Upper lobe of left lung (tissue), 6 donors: ENCODE data around the gene CRELD2. TPM values are rescaled to one million over a fixed set of nuclear protein-coding genes. Genes with fewer than 3 reads are reported as not detected.

ENCODE experiments used
- ATAC-seq, 2 donors: fragments of 200-7000 bp; cut with Tn5 transposase; one replicate each; pipeline ENCODE4 v1.9.1; 2022; ENCODE audit warnings: mild to moderate bottlenecking in 2 of 2, moderate library complexity in 2 of 2; ENCODE audit not compliant: low FRiP score in 2 of 2
- DNase-seq, 2 donors: peaks; one replicate each; pipeline ENCODE4 v3.0.0-alpha.2; 2019 to 2020
- H3K27ac ChIP-seq, 4 donors: fragments of 200-600 bp; sonication (generic); one replicate each; pipeline ENCODE4 v1.5.1; 2016 to 2019
- H3K27me3 ChIP-seq, 4 donors: fragments of 200-600 bp; sonication (generic); one replicate each; pipeline ENCODE4 v1.5.1; 2017 to 2019
- H3K36me3 ChIP-seq, 4 donors: fragments of 200-600 bp; sonication (generic); one replicate each; pipeline ENCODE4 v1.5.1; 2016 to 2019
- H3K4me1 ChIP-seq, 4 donors: fragments of 200-600 bp; sonication (generic); one replicate each; pipeline ENCODE4 v1.5.1; 2018 to 2019
- H3K4me3 ChIP-seq, 4 donors: fragments of 200-600 bp; sonication (generic); one replicate each; pipeline ENCODE4 v1.5.1; 2017 to 2019; ENCODE audit warnings: mild to moderate bottlenecking in 2 of 4, moderate library complexity in 1 of 4
- H3K9me3 ChIP-seq, 4 donors: fragments of 200-600 bp; sonication (generic); one replicate each; pipeline ENCODE4 v1.5.1; 2018 to 2019
- CTCF ChIP-seq, 6 experiments: fragments of 450-650 bp in 4 of 6; fragments of 200-600 bp in 2 of 6; sonication (generic) in 2 of 6; IDR thresholded peaks; one replicate each; pipeline ENCODE4 v1.5.1; 2016 to 2019; ENCODE audit warnings: antibody characterized with exemption in 6 of 6
- EP300 ChIP-seq, 4 donors: sonication (generic); formaldehyde crosslinking; IDR thresholded peaks; one replicate each; pipeline ENCODE4 v1.5.1; 2017; ENCODE audit warnings: antibody characterized with exemption in 4 of 4, control low read depth in 2 of 4
- POLR2A ChIP-seq, 4 donors: fragments of 450-650 bp; IDR thresholded peaks; one replicate each; pipeline ENCODE4 v1.5.1; 2016 to 2017; ENCODE audit warnings: antibody characterized with exemption in 4 of 4, mild to moderate bottlenecking in 2 of 4
- POLR2AphosphoS5 ChIP-seq, 2 donors: sonication (generic); formaldehyde crosslinking; IDR thresholded peaks; one replicate each; pipeline ENCODE4 v1.5.1; 2017; ENCODE audit warnings: antibody characterized with exemption in 2 of 2
- WGBS, 2 donors: methylation state at CpG; one replicate each; pipeline ENCODE4 v1.1.5; 2017 to 2018; 5-methylcytosine and 5-hydroxymethylcytosine counted together
- total RNA-seq, 6 donors: library from RNA; depleted of rRNA in 4 of 6; stranded (reverse); fragments of >200 nt in 4 of 6; gene quantifications; one replicate each; pipeline versions ENCODE4 v1.1.0 to v1.2.1, GENCODE V29; 2016 to 2021
- donor health status: DM: no; HTN: no; CAD: no; lungs with moderate emphysema.
- donor health status: DM: no; HTN: yes; CAD: no; lungs with severe emphysema.

CRELD2 gene
- total RNA-seq, 6 donors from 2014 or later = 31.2 to 72.6 (median 46.9) TPM

GRCh38 chr22:49955581-49956417 is 37.4 kb downstream of the CRELD2 start:
- peak; percentile 18 to 70 for DNase-seq
- no peaks in the 10 kb centered on the region for H3K36me3 ChIP-seq
- WGBS, 2 donors = 85 to 100% methylated on average over 1 to 18 of the region's 22 CpGs

GRCh38 chr22:49956418-49956770 is 38.0 kb downstream of the CRELD2 start:
- DNase-seq (peak; percentile 75 to 81), ATAC-seq (no peak)
- 59% methylated on average over 15 of the region's 15 CpGs; no CpG with 5 or more reads in 1 of the 2 donors for WGBS, 2 donors

More at GRCh38 chr22:49955581-49956417, 37.4 kb downstream of the CRELD2 start:
- Histone ChIP-seq H3K27me3 (no peaks in the 10 kb centered on the region), H3K9me3 (no peaks in the 10 kb centered on the region), H3K27ac (peak overlapping the region; percentile 90 to 99 (median 91)), H3K4me1 (peaks cover 74 to 85% (median 78%) of the 10 kb centered on the region in 4 donors), H3K4me3 (no peak overlapping the region)
- TF ChIP-seq POLR2AphosphoS5 (IDR thresholded peaks at IDR 0.05) (no peak), CTCF (IDR thresholded peaks at IDR 0.05) (no peak), EP300 (IDR thresholded peaks at IDR 0.05) (no peak), POLR2A (IDR thresholded peaks at IDR 0.05) (no peak)
- no peak for ATAC-seq

GRCh38 chr22:49956914-49957825 is 38.7 kb downstream of the CRELD2 start:
- no peaks in the 10 kb centered on the region for H3K27me3 ChIP-seq
- H3K27ac ChIP-seq = peak overlapping the region; percentile 73 to 99 (median 91)
- H3K36me3 ChIP-seq = peaks cover 0 to 9% (median 7%) of the 10 kb centered on the region in 4 donors
- WGBS, 2 donors = 87 to 89% methylated on average over 13 to 19 of the region's 20 CpGs
- DNase-seq (peak in 1 of 2 donors; percentile 20), ATAC-seq (no peak)
- H3K4me1 ChIP-seq = peaks cover 67 to 73% (median 68%) of the 10 kb centered on the region in 4 donors
- H3K9me3 ChIP-seq = no peaks in the 10 kb centered on the region
- TF ChIP-seq EP300 (IDR thresholded peaks at IDR 0.05) = no peak
- no peak for TF ChIP-seq POLR2AphosphoS5 (IDR thresholded peaks at IDR 0.05)
- TF ChIP-seq CTCF (IDR thresholded peaks at IDR 0.05) = no peak
- no peak for TF ChIP-seq POLR2A (IDR thresholded peaks at IDR 0.05)
- H3K4me3 ChIP-seq = no peak overlapping the region

More at GRCh38 chr22:49956418-49956770, 38.0 kb downstream of the CRELD2 start:
- Histone ChIP-seq H3K4me3 (no peak overlapping the region), H3K27ac (peak overlapping the region; percentile 73 to 99 (median 91)), H3K9me3 (no peaks in the 10 kb centered on the region), H3K27me3 (no peaks in the 10 kb centered on the region), H3K36me3 (peaks cover 0 to 2% (median under 1%) of the 10 kb centered on the region in 4 donors), H3K4me1 (peaks cover 74 to 81% (median 75%) of the 10 kb centered on the region in 4 donors)
- TF ChIP-seq POLR2A (IDR thresholded peaks at IDR 0.05) (peak in 1 of 4 donors; percentile 48), POLR2AphosphoS5 (IDR thresholded peaks at IDR 0.05) (peak in 1 of 2 donors; percentile 16), EP300 (IDR thresholded peaks at IDR 0.05) (no peak), CTCF (IDR thresholded peaks at IDR 0.05) (no peak)

GRCh38 chr22:49957826-49958365 is 39.5 kb downstream of the CRELD2 start:
- no peak for ATAC-seq
- 85 to 96% methylated on average over 3 to 12 of the region's 12 CpGs for WGBS, 2 donors
- no peak for TF ChIP-seq POLR2A (IDR thresholded peaks at IDR 0.05)
- TF ChIP-seq CTCF (IDR thresholded peaks at IDR 0.05) = no peak
- no peak for TF ChIP-seq EP300 (IDR thresholded peaks at IDR 0.05)
- no peak for TF ChIP-seq POLR2AphosphoS5 (IDR thresholded peaks at IDR 0.05)
- Histone ChIP-seq H3K9me3 (no peaks in the 10 kb centered on the region), H3K4me1 (peaks cover 62 to 72% (median 65%) of the 10 kb centered on the region in 4 donors), H3K36me3 (peaks cover 3 to 15% (median 12%) of the 10 kb centered on the region in 4 donors), H3K4me3 (no peak overlapping the region), H3K27ac (peak overlapping the region in 3 of 4 donors; percentile 95 to 99 (median 96)), H3K27me3 (no peaks in the 10 kb centered on the region)
- peak in 1 of 2 donors; percentile 22 for DNase-seq
